GM23338 (cell line): ENCODE data around the gene FBXW8. TPM values are rescaled to one million over a fixed set of nuclear protein-coding genes. Genes with fewer than 3 reads are reported as not detected.

ENCODE experiments used
- ATAC-seq: fragments of 200-7000 bp; cut with Tn5 transposase; 3 replicates; pipeline ENCODE4 v1.9.1; 2020
- DNase-seq: peaks from one replicate; pipeline ENCODE4 v3.0.0-alpha.2; 2015; ENCODE audit warnings: low spot score
- H2AFZ ChIP-seq: fragments of 200-600 bp; sonication (generic); 2 replicates; pipeline ENCODE4 v1.8.0; 2016; ENCODE audit warnings: antibody characterized with exemption, mild to moderate bottlenecking, moderate library complexity
- H3F3A ChIP-seq: fragments of 200-600 bp; sonication (generic); replicated peaks from 2 replicates; pipeline ENCODE4 v1.8.0; 2017; ENCODE audit warnings: antibody characterized with exemption, mixed run types, low read depth
- H3K27ac ChIP-seq: fragments of 200-600 bp; sonication (generic); 2 replicates; pipeline ENCODE4 v1.6.1; 2016; ENCODE audit warnings: low read depth
- H3K27me3 ChIP-seq: fragments of 200-600 bp; sonication (generic); 2 replicates; pipeline ENCODE4 v1.8.0; 2016; ENCODE audit warnings: mild to moderate bottlenecking, mixed run types, moderate library complexity; ENCODE audit not compliant: insufficient read depth
- H3K36me3 ChIP-seq: fragments of 200-600 bp; sonication (generic); 2 replicates; pipeline ENCODE4 v1.8.0; 2016; ENCODE audit warnings: mild to moderate bottlenecking; ENCODE audit not compliant: insufficient read depth
- H3K4me1 ChIP-seq: fragments of 200-600 bp; sonication (generic); 2 replicates; pipeline ENCODE4 v1.8.0; 2016; ENCODE audit warnings: mild to moderate bottlenecking, moderate library complexity; ENCODE audit not compliant: insufficient read depth
- H3K4me2 ChIP-seq: fragments of 200-600 bp; sonication (generic); 2 replicates; pipeline ENCODE4 v1.7.1; 2017; ENCODE audit warnings: mixed run types
- H3K4me3 ChIP-seq: fragments of 200-600 bp; sonication (generic); 2 replicates; pipeline ENCODE4 v1.6.1; 2016; ENCODE audit warnings: mixed run types
- H3K79me2 ChIP-seq: fragments of 200-600 bp; sonication (generic); replicated peaks from 2 replicates; pipeline ENCODE4 v1.8.0; 2017; ENCODE audit warnings: mild to moderate bottlenecking; ENCODE audit not compliant: insufficient read depth
- H3K9me2 ChIP-seq: fragments of 200-600 bp; sonication (generic); 2 replicates; pipeline ENCODE4 v1.8.0; 2017; ENCODE audit not compliant: insufficient read depth
- H4K20me1 ChIP-seq: fragments of 200-600 bp; sonication (generic); replicated peaks from 2 replicates; pipeline ENCODE4 v1.8.0; 2017; ENCODE audit warnings: mild to moderate bottlenecking; ENCODE audit not compliant: insufficient read depth
- H3K27ac Mint-ChIP-seq: 2 replicates; pipeline ENCODE4 v1.8.0; 2020; ENCODE audit warnings: inconsistent platforms, mild to moderate bottlenecking, moderate library complexity, mixed read lengths
- H3K27me3 Mint-ChIP-seq: 3 replicates; pipeline ENCODE4 v1.8.0; 2022; ENCODE audit warnings: low read depth, mild to moderate bottlenecking, moderate library complexity, mixed read lengths, inconsistent platforms; ENCODE audit not compliant: insufficient read depth, poor library complexity
- H3K36me3 Mint-ChIP-seq: 3 replicates; pipeline ENCODE4 v1.8.0; 2021; ENCODE audit warnings: low read depth, mild to moderate bottlenecking, inconsistent platforms, moderate library complexity, mixed read lengths
- H3K4me1 Mint-ChIP-seq: 3 replicates; pipeline ENCODE4 v1.8.0; 2020; ENCODE audit warnings: mild to moderate bottlenecking, inconsistent platforms, mixed read lengths
- H3K4me3 Mint-ChIP-seq: 3 replicates; pipeline ENCODE4 v1.8.0; 2021; ENCODE audit warnings: moderate library complexity, mild to moderate bottlenecking, inconsistent platforms, mixed read lengths
- H3K9me3 Mint-ChIP-seq: 3 replicates; pipeline ENCODE4 v1.8.0; 2020; ENCODE audit warnings: moderate library complexity, mild to moderate bottlenecking, inconsistent platforms, mixed read lengths
- CREB1 ChIP-seq: fragments of 250-450 bp; sonication (Bioruptor Pico); IDR thresholded peaks from 2 replicates; pipeline ENCODE4 v1.5.0; 2020; ENCODE audit warnings: low read depth, mild to moderate bottlenecking, moderate library complexity
- CTCF ChIP-seq, 2 experiments: fragments of 200-600 bp in 1 of 2; sonication (generic) in 1 of 2; conservative IDR thresholded peaks; 2 replicates each; pipeline versions ENCODE4 v1.5.1 to v1.6.1; 2016 to 2017; ENCODE audit warnings: antibody characterized with exemption in 2 of 2, low read depth in 2 of 2, mild to moderate bottlenecking in 2 of 2, moderate library complexity in 1 of 2
- ETS1 ChIP-seq: IDR thresholded peaks from 2 replicates; pipeline ENCODE4 v1.6.1; 2016; ENCODE audit warnings: antibody characterized with exemption
- EZH2 ChIP-seq: fragments of 200-600 bp; sonication (generic); IDR thresholded peaks from one replicate; pipeline ENCODE4 v1.8.0; 2017; ENCODE audit warnings: antibody characterized with exemption, mild to moderate bottlenecking, low read depth; ENCODE audit not compliant: unreplicated experiment
- EZH2phosphoT487 ChIP-seq: fragments of 200-600 bp; sonication (generic); IDR thresholded peaks from one replicate; pipeline ENCODE4 v1.8.1; 2018; ENCODE audit warnings: antibody characterized with exemption; ENCODE audit not compliant: unreplicated experiment
- JUNB ChIP-seq: IDR thresholded peaks from one replicate; pipeline ENCODE4 v1.6.1; 2016; ENCODE audit warnings: antibody characterized with exemption; ENCODE audit not compliant: unreplicated experiment
- NANOG ChIP-seq: IDR thresholded peaks from 2 replicates; pipeline ENCODE4 v1.6.1; 2016; ENCODE audit warnings: antibody characterized with exemption, borderline replicate concordance
- POLR2AphosphoS5 ChIP-seq: IDR thresholded peaks from 2 replicates; pipeline ENCODE4 v1.6.1; 2016; ENCODE audit warnings: antibody characterized with exemption, low read depth
- REST ChIP-seq: IDR thresholded peaks from one replicate; pipeline ENCODE4 v1.6.1; 2018; ENCODE audit warnings: antibody characterized with exemption; ENCODE audit not compliant: unreplicated experiment
- STAT1 ChIP-seq: IDR thresholded peaks from one replicate; pipeline ENCODE4 v1.6.1; 2016; ENCODE audit warnings: antibody characterized with exemption; ENCODE audit not compliant: unreplicated experiment
- ZNF114 ChIP-seq: fragments of 250-450 bp; sonication (Bioruptor Pico); IDR thresholded peaks from 2 replicates; pipeline ENCODE4 v1.5.0; 2020; ENCODE audit warnings: mild to moderate bottlenecking, moderate library complexity
- ZNF331 ChIP-seq: fragments of 250-450 bp; sonication (Bioruptor Pico); IDR thresholded peaks from 2 replicates; pipeline ENCODE4 v1.5.0; 2020; ENCODE audit warnings: low read depth, mild to moderate bottlenecking, moderate library complexity
- ZNF462 ChIP-seq: fragments of 250-450 bp; sonication (Bioruptor Pico); IDR thresholded peaks from 2 replicates; pipeline ENCODE4 v1.5.0; 2020; ENCODE audit warnings: mild to moderate bottlenecking, moderate library complexity
- polyA plus RNA-seq: library from polyadenylated mRNA; unstranded; fragments of >200 nt; fragmentation: Nextera tagmentation; extraction: Ambion mirVana; gene quantifications from 2 replicates; pipeline ENCODE4 v1.2.1, GENCODE V29; 2016
- total RNA-seq: library from RNA; depleted of rRNA; stranded (reverse); fragments of >200 nt; shearing (Covaris generic); gene quantifications from 2 replicates; pipeline ENCODE4 v1.2.3, GENCODE V29; 2014

The FBXW8 gene
- total and polyA plus RNA-seq, 2 experiments from 2014 or later = 4.6 to 13.9 TPM

DNA sequence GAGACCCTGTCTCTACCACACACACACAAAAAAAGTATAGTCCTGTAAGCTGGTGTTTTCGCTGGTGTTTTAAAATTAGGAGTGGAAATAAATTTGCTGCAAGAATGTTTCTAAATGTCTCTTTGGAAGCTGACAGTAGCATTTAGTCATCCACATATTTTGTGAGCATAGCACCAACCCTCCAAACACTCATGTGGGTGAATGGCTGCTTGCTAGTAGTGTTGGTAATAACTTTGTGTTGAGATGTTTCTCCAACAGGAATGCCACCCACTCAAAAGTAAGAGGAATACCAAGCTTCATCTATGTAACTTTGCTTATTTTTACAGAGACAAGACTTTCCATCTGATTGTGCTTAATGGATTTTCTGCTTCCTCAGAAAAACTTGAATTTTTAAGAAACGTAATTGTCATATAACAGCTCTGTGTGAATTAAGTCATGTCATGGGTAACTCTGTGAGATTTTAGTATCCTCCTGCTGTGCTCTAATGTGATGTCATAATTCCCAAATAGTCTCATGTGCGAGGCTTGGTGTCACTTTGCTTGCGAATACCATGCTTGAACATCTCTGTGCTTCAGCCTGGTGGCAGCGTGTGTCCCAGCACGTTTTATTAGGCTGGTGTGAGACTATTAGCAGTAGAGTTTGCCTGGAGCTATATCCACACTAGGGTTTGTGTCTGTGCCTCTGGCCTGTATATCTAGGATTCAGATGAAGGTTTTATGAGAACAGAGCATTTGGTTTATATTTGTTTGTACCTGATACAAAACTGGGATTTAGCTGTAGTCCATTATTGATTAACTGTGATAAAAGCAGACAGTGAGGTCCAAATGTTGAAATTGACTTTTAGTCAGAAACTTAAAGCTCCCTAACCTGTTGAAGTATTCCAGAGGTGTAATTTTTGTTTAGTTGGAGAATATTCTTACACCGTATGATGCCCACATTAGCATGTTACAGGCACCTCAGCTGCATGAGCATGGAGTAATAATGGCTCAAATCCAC, 80.5 kb downstream of the FBXW8 start:
- no peak overlapping the region for H3K27ac Mint-ChIP-seq
- Histone ChIP-seq H4K20me1 (no peaks in the 10 kb centered on the region), H3K9me2 (no peaks in the 10 kb centered on the region), H3K27ac (no peak overlapping the region), H3K27me3 (no peaks in the 10 kb centered on the region), H3K36me3 (no peaks in the 10 kb centered on the region), H3K79me2 (no peaks in the 10 kb centered on the region), H3K4me3 (no peak overlapping the region), H3K4me1 (no peaks in the 10 kb centered on the region), H2AFZ (no peak overlapping the region), H3K4me2 (no peak overlapping the region), H3F3A (no peaks in the 10 kb centered on the region)
- H3K9me3 Mint-ChIP-seq = no peaks in the 10 kb centered on the region
- DNase-seq (no peak), ATAC-seq (no peak)
- peaks cover 12% of the 10 kb centered on the region; the same call in 2 of the 3 replicates for H3K36me3 Mint-ChIP-seq
- TF ChIP-seq STAT1 (no peak), REST (no peak), NANOG (no peak), JUNB (no peak), EZH2phosphoT487 (no peak), ZNF114 (CRISPR knock-in tag) (no peak), EZH2 (no peak), ETS1 (no peak), CTCF (conservative IDR thresholded peaks at IDR 0.05; ENCODE audit: low read depth in 2 of 2) (no peak), ZNF331 (no peak), ZNF462 (CRISPR knock-in tag) (no peak), CREB1 (CRISPR knock-in tag) (no peak), POLR2AphosphoS5 (no peak)
- no peaks in the 10 kb centered on the region for H3K4me1 Mint-ChIP-seq
- no peak overlapping the region for H3K4me3 Mint-ChIP-seq
- no peaks in the 10 kb centered on the region for H3K27me3 Mint-ChIP-seq
